ENCODE measurements around the gene RYR2.
"Not testable (repeated sequence)": the region's sequence is repeated elsewhere in the genome, so short reads cannot be mapped to it uniquely, and the experiment has no call there.

The RYR2 gene

DNA sequence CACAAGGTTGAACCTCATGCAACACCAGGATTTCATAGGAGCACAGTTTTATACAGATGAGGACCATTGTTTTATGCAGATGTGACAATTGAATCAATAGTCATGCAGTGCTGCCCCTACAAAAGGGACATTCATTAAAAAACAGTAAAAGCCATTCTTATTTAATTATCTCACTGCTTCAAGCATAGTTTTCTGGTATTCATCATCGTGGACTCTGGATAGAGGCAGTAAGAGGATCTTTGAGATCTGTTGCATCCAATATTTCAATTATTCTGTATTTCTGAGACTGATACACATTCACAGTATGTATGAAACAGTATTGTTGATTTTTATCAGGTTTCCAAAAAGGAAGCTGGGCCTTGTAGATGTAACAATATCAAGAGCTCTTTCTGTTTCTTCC, 237.6 kb downstream of the RYR2 start:
- DNase-seq = no peak

DNA sequence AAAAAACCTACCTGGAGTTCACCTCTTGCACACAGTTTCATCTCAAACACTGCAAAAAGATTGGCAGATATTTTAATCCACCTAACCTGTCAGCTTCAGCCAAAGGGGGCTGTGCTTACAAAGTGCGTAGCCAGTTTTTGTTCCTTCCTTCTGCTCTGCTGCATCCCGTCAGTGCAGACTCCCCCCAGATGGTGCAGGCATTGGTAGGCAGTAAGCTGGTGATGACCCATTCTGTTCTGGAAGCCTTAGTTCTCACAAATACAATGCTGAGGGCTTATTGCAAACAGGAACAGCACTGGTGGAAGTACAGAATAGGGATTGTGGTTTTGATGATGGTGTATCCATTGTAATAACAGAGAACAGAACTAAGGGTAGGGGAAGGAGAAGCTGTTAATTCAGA, 239.5 kb downstream of the RYR2 start:
- no peak for DNase-seq

DNA sequence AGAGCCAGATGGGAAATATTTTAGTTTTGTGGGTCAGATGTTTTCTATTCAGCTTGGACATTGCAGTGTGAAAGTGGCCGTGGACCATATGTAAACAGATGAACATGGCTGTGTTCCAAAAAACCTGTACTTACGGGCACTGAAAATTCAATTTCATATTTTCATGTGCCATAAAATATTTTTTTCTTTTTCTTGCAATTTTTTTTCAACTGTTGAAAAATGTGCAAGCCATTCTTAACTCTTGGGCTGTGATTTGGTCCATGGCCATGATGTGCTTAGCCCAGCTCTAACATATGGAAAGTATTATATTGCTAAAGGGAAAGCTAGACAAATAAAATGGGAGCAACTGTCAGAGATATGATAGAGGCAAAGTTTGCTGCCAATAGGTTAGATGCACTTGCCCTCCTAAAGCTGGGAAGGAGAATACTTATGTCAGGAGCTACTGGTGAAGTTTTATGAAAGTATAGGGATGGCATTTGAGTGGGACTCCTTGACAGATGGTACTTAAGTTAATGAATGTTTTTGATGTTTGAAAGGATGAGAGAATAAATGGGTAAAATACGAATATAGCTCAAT, 240.3 kb downstream of the RYR2 start:
- no peak for DNase-seq

DNA sequence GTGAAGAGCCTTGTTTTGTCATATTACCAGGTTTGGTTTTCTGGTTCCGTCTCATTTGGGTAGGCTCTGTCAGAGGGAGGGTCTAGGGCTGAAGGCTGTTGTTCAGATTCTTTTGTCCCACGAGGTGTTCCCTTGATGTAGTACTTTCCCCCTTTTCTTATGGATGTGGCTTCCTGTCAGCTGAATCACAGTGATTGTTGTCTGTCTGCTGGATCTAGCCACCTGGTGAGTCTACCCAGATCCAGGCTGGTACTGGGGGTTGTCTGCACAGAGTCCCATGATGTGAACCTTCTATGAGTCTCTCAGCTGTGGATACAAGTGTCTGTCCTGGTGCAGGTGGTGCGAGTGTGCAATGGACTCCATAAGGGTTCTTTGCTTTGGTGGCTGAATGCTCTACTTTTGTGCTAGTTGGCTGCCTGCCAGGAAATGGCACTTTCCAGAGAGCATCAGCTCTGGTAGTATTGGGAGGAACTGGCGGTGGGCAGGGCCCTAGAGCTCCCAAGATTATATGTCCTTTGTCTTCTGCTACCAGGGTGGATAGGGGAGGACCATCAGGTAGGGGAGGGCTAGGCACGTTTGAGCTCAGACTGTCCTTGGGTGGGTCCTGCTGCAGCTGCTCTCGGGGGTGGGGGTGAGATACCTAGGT, 246.0 kb downstream of the RYR2 start:
- DNase-seq = no peak

DNA sequence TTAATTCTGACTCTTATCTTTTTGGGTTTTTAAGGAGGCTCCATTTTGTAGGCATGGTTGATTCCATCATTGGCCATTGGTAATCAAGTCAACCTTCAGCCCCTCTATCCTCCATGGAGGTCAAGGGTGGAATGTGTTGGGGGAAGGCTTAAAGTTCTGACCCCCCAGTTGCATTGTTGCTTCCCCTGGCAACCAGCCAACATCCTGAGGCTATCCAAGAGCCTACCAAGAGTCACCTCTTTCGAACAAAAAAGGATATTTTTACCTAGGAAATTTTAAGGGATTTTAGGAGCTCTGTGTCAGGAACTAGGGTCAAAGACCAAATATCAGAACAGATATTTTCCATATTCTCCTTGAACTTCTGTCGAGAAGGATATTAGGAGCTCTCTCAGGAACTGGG, 251.8 kb downstream of the RYR2 start:
- DNase-seq = no peak

DNA sequence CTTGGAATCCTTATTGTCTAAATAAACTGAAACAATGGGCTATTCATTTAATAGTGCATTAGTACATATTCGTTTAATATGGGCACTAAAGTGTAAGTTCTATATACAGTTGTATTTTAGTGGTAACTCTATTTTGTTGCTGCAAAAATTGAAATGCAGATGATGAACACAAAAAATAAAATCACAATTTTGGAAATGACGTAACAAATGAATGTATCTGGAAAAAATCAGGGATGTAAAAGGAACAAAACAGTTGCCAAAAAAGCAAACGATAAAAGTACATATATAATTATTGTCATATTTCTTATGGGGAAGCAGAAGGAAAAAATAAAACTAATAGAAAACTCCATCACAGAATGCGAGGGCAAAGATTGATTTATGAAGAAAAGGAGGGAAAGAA, 254.9 kb downstream of the RYR2 start:
- DNase-seq = no peak

DNA sequence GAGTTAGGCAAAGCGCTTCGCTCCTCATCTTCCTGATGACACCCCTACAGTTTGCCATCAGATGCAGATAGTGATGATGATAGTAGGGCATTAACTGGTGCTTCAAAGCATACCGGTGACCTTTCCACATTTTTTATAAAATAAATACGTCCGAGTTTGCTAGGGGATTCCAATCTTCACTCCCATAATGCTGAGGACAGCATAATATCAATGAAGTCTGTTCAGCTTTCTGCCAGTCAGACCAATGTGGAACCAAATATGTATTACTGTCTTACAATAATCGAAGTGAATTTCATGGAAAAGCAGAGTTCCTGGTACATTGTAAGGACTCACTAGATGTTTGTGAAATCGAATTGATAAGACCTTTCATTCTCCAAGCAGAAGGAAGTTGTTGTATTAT, 258.7 kb downstream of the RYR2 start:
- no peak for DNase-seq

DNA sequence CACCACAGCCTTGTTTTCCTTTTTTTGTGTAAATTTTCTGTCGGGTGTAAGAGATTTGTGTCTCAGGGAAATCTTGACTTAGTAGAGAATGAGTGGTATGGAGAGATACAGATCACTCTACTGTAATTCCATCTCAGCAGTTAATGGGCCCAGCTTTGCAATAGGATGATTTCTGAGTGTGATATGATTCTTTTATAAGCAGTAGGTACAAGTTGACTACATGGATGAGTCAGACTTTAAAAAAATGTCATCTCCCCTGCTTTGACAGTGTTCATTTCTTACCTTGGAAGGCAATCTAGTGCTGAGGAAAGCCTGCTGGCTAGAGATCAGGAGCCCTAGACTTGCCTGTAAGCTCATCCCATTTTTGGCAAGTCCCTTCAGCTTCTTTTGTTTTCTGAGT, 261.9 kb downstream of the RYR2 start:
- DNase-seq = no peak

DNA sequence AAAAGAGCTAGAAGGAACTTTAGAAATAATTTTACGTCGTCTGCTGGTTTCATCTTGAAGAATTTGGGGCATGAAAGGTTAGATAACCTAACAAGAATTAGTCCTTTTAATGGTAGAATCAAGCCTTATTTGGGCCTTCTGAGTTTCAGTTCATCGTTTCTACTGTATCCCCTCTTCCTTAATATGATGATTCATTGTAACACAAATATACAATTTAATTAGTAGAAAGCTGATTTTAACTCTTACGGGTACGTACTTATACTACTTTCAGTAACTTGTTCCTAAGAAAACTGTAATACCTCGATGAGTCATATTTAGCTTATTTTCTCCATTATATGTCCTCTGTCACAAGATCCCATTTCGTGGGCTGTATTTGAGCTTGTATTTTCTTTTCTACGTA, 264.7 kb downstream of the RYR2 start:
- DNase-seq = no peak

DNA sequence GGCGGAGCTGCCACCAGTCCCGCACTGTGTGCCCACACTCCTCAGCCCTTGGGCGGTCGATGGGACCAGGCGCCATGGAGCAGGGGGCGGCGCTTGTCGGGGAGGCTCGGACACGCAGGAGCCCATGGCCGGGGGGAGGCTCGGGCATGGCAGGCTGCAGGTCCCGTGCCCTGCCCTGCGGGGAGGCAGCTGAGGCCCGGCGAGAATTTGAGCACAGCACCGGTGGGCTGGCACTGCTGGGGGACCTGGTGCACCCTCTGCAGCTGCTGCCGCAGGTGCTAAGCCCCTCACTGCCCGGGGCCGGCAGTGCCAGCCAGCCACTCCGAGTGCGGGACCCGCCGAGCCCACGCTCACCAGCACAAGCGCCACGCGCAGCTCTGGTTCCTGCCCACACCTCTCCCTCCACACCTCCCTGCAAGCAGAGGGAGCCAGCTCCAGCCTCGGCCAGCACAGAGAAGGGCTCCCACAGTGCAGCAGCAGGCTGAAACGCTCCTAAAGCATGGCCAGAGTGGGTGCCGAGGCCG, 267.7 kb downstream of the RYR2 start:
- DNase-seq = no peak

DNA sequence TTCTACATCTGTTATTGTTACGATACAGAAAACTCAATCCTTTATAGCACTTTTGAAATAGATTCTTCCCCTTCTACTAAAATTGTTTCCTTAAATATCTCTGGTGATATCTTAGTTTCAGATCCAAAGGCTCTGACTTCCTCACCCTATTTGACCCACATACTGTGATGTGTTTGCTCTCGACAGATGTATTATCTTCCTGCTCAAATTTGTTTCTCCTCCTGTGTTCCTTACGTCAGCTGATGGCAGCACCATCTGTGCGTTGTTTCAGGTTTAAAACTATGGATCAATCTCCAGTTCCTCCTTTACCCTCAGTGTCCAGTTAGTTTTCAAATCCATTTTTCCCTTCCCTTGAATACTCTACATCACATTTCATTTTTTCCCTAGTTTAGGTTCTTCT, 274.4 kb downstream of the RYR2 start:
- no peak for DNase-seq

DNA sequence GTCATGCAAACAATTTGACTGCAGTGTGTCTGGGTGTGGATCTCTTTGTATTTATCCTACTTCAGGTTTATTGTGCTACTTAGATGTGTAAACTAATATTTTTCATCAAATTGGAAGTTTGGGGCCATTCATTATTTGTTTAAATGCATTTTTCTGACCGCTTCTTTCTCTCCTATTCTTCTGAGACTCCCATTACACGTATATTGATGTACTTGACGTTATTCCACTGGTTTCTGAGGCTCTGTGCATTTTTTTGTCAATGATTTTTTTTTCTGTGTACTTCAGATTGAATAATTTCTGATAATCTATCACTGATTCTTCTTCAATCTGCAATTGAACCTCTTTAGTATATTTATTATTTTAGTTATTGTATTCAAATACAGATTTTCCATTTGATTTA, 276.8 kb downstream of the RYR2 start:
- no peak for DNase-seq

DNA sequence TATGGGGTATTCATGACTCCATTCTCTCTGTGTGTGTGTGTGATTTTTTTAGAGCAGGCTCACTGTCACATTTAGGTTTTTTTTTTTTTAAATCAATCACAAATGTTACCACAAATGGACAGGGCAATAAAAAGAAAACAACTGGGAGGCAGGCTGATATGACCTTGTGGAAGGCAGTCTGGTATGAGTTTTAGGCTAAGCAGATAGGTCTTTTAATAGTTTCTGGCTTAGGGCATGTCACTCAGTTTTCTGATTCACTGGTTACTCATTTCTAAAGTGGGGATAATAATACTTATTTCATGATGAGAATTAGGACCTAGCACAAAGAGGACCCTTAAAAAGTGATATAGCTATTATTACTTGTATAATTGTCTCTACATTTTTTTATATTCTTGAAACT, 278.9 kb downstream of the RYR2 start:
- DNase-seq = no peak

DNA sequence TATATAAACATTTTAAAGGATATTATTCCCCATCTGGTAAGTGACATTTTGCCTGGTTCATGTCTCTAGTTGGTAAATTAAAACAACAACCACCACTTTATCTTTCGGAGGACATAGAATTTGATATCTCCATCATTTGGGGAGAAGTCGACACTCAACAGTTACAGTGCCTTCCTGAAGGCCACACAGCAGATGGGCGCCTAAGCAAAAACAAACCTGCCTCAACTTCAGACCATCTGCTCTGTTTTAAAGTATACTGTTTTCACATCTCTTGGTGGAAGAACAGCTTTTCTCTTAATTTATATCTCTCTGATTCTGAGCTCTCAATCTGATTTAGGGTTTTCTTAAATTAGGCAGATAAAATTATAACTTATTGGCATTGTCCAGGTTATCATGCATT, 282.2 kb downstream of the RYR2 start:
- DNase-seq = no peak

DNA sequence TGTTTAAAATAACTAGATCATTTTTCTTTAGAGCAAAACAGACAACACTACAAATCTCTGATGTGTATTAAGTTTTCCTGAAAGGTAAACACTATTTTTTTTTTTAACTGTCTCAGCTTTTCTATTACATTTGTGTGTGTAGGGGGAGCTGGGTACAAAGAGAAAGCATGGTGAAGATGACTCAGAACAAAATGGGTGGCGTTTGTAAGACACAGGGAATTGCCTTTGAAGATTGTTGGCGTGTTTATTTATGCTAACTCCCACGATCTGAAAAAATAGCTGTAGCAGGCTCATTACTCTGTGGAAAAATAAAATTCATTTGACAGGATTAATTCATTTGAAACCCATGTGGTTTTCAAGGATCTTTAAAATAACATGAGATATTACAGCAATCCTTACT, 285.1 kb downstream of the RYR2 start:
- no peak for DNase-seq

DNA sequence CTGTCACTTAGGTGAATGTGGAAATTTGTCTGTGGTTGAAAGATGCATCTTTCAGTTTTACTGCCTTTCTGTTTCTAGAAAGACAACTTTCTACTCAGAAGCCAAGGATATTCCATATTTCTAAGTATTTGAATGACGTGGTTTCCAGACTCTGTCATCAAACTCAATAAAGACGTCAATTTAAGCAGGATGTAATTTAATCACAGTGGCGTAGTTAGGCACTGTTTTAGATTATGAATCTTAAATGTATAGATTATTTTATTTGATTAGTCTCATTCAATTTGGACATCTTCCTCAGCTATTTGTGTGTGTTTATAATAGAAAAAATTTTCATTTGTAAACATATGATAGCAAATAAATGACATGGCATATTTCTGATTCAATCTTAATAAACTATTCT, 298.9 kb downstream of the RYR2 start:
- DNase-seq = no peak

DNA sequence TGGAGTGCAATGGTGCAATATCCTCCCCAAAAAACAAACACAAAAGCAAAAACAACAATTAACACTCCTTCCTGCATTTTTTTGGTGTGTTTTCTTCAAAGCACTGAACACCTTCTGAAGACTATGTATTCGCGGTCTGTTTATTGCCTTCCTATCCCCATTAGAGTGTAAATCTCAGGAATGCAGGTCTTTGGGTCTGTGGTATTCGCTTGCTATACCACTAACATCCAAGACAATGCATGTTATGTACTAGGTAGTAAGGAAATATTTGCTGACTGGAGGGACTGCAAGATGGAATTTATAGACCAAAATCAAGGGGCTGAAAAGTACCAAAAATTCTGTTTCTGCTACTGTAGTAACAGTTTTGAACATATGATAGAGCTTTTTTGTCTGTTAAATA, 299.4 kb downstream of the RYR2 start:
- no peak for DNase-seq

DNA sequence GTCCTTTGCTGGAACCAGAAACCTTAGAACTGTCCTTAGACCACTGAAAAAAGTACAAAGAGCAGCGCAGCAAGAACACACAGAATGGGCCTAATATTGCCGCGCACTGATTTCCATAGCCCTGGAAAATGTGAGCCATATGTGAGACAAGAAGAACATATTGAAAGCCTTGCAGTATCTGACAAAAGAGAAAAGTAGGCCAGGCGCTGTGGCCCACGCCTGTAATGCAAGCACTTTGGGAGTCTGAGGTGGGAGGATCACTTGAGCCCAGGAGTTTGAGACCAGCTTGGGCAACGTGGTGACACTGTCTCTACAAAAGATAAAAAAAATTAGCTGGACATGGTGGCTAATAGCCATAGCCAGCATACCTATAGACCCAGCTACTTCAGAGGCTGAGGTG, 300.7 kb downstream of the RYR2 start:
- DNase-seq = no peak

DNA sequence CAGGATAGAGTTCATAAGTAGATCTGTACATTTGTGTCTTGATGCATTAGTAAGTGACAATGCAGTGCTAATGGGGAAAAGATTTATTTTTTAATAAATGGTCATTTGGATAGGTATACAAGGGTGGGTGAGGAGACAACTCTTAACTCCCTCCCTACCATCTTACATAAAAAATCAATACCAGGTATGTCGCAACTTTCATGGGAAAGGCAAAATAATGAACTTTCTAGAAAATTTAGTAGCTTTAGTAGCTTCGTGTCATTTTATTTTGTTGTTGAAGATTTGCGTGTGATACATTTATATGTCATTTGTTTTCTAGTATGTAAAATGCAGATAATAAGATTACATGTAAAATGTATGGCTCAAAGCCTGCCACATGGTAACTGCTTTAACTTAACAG, 310.8 kb downstream of the RYR2 start:
- no peak for DNase-seq

DNA sequence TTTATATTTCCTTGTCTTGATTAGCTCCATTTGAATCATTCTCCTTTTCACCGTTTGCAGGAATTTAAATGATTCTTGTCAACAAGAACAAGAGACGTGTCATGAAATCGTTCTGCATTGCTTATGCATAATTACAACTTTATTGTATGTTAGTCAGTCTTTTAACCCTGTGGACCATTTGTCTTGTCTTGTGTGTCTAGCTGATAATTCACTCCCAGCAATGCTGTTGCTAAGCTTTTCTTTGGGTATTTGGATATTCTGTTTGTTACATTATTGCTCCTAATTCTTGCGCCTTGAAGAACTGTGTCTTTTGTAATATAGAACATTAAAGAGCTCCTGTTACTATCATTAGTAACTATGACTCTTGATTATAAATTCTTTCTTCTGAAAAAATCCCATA, 311.9 kb downstream of the RYR2 start:
- DNase-seq = no peak

DNA sequence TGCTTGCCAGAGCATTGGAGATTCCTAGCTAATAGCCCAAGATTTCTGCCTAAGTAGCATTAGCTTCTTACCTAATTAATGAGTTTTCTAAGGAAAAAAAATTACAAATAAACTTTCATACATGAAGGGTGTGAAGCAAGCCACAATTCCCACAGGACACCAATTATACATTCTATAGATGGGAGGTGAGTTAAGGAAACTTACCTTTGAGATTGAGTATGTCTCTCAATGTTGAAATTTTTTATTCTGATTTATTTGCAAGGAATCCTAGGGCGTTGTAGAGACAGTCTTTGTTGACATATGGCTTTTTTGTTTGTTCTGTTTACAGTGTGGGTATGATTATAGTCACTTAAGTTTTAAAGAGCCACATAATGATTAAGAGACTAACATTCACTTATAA, 313.0 kb downstream of the RYR2 start:
- no peak for DNase-seq

DNA sequence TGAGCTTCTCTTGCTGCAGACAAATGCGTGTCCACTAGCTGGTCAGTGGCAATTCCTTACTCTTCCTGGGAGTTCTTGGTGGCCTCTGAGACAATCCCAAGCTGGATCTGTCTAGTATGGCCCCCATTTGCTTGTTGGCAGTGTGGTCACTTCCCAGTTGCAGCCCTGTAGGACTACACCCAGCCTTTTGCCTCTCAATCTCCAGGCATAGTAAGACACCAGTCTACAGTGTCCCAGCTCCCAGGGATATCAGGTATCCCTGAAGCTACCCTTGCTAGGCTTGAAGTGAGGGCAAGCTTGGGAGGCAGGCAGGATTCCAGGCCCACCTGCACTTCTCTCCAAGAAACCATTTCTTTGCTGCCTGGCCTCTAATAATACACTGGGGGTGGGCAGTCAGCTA, 316.6 kb downstream of the RYR2 start:
- no peak for DNase-seq

DNA sequence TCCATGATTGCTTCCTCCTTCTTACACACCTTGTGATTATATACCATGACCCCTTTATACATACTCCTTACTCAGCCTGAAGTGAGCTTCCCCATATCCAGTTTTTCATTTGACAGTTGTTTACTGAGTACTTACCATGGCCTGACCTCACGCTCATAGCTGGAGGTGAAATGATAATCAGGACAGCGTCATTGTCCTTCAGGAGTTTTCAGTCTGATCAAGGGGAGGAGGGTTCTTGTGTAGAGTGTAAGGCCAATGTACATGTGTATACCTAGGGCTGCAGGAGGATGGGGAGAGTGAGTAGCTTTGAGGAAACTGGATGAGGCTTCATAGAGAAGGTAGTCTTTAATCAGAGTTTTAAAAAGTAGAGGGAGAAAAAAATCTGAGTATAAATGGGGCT, 325.8 kb downstream of the RYR2 start:
- no peak for DNase-seq

DNA sequence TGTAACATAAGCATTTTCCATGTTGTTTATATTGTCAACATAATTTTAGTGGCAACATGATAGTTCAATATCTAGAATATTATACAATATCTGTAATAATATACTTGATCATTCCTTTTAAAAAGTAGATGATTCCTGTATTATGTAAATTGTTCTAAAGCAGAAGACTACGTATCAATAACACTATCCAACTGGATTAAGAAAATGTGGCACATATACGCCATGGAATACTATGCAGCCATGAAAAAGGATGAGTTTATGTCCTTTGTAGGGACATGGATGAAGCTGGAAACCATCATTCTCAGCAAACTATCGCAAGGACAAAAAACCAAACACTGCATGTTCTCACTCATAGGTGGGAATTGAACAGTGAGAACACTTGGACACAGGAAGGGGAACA, 329.5 kb downstream of the RYR2 start:
- not testable (repeated sequence) for DNase-seq

DNA sequence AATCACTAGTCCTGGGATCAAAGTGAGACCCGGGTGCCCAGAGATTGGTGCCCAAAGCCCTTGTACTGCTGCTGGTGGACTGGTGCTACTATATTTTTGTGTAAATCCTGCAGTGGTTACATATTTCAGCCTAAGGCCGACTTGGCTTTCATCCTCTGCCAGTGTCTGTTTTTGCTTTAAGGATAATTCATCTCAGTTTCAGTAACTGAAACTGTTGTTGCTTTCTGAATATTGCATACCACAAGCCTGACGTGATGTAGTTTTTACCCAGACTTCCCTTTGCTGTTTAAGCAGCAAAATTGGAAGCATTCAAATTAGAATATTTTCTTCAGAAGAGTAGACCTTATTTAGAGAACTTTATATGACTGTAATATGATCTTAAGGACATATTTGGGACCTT, 341.8 kb downstream of the RYR2 start:
- DNase-seq = no peak
